Thyroid gland (tissue), 4 donors: Measurements from ENCODE around the gene WDR7. TPM values are rescaled to one million over a fixed set of nuclear protein-coding genes. Genes with fewer than 3 reads are reported as not detected.

ENCODE experiments used
- DNase-seq, 2 donors: peaks; one replicate each; pipeline ENCODE4 v3.0.0-alpha.2; 2019
- H3K27ac ChIP-seq, 3 donors: fragments of 200-600 bp; sonication (generic); 1 replicate in 2 of 3; 2 replicates in 1 of 3; pipeline ENCODE4 v1.5.1; 2016 to 2019; ENCODE audit warnings: mild to moderate bottlenecking in 1 of 3, moderate library complexity in 1 of 3
- H3K27me3 ChIP-seq: fragments of 200-600 bp; sonication (generic); one replicate; pipeline ENCODE4 v1.5.1; 2019
- H3K36me3 ChIP-seq, 2 donors: fragments of 200-600 bp; sonication (generic); one replicate each; pipeline ENCODE4 v1.5.1; 2016 to 2019
- H3K4me1 ChIP-seq, 2 donors: fragments of 200-600 bp; sonication (generic); one replicate each; pipeline ENCODE4 v1.5.1; 2017 to 2019
- H3K4me3 ChIP-seq, 3 donors: fragments of 200-600 bp; sonication (generic); replicated peaks in 1 of 3; 1 replicate in 2 of 3; 2 replicates in 1 of 3; pipeline ENCODE4 v1.5.1; 2016; ENCODE audit warnings: mild to moderate bottlenecking in 1 of 3
- H3K9me3 ChIP-seq: fragments of 200-600 bp; sonication (generic); one replicate; pipeline ENCODE4 v1.5.1; 2017
- POLR2A ChIP-seq, 2 donors: fragments of 450-650 bp; IDR thresholded peaks; one replicate each; pipeline ENCODE4 v1.6.1; 2017; ENCODE audit warnings: antibody characterized with exemption in 2 of 2, mild to moderate bottlenecking in 2 of 2, moderate library complexity in 1 of 2
- WGBS, 2 donors: methylation state at CpG; one replicate each; pipeline ENCODE4 v1.1.5; 2017; 5-methylcytosine and 5-hydroxymethylcytosine counted together
- intact Hi-C: fragments of 100-400 bp; cut with DNase I; formaldehyde crosslinking; loops from one replicate; pipeline ENCODE4 v1.15.1; 2023
- total RNA-seq, 4 donors: library from RNA; depleted of rRNA; stranded (reverse); fragments of >200 nt; gene quantifications; one replicate each; pipeline ENCODE4 v1.2.3, GENCODE V29; 2016
- TF ChIP-seq, protein P1 (sequence below), 6 experiments: fragments of 200-600 bp in 3 of 6; fragments of 450-650 bp in 3 of 6; sonication (generic) in 3 of 6; IDR thresholded peaks; one replicate each; pipeline ENCODE4 v1.5.1; 2016 to 2019; ENCODE audit warnings: antibody characterized with exemption in 6 of 6, mild to moderate bottlenecking in 2 of 6, inconsistent platforms in 1 of 6, moderate library complexity in 1 of 6

WDR7 gene
- total RNA-seq, 4 donors from 2014 or later = 42.0 to 88.8 (median 49.6) TPM

- Histone ChIP-seq H3K27me3 (no peaks in the 10 kb centered on the region), H3K36me3 (no peaks in the 10 kb centered on the region), H3K9me3 (no peaks in the 10 kb centered on the region), H3K4me1 (no peaks in the 10 kb centered on the region), H3K27ac (no peak overlapping the region), H3K4me3 (no peak overlapping the region)
- intact Hi-C loops = no loop called here
- 81 to 82% methylated on average over 3 of the region's 3 CpGs for WGBS, 2 donors
- DNase-seq = no peak
- no peak for TF ChIP-seq POLR2A (IDR thresholded peaks at IDR 0.05)
- TF ChIP-seq, protein P1, sequence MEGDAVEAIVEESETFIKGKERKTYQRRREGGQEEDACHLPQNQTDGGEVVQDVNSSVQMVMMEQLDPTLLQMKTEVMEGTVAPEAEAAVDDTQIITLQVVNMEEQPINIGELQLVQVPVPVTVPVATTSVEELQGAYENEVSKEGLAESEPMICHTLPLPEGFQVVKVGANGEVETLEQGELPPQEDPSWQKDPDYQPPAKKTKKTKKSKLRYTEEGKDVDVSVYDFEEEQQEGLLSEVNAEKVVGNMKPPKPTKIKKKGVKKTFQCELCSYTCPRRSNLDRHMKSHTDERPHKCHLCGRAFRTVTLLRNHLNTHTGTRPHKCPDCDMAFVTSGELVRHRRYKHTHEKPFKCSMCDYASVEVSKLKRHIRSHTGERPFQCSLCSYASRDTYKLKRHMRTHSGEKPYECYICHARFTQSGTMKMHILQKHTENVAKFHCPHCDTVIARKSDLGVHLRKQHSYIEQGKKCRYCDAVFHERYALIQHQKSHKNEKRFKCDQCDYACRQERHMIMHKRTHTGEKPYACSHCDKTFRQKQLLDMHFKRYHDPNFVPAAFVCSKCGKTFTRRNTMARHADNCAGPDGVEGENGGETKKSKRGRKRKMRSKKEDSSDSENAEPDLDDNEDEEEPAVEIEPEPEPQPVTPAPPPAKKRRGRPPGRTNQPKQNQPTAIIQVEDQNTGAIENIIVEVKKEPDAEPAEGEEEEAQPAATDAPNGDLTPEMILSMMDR (IDR thresholded peaks at IDR 0.05) = no peak
These were observed 21.8 kb downstream of the WDR7 start for GRCh38 chr18:56672981-56673380.

GRCh38 chr18:56676639-56677038 is 25.5 kb downstream of the WDR7 start:
- WGBS, 2 donors = 73 to 77% methylated on average over 2 of the region's 2 CpGs
- Histone ChIP-seq H3K4me1 (no peaks in the 10 kb centered on the region), H3K36me3 (no peaks in the 10 kb centered on the region), H3K9me3 (no peaks in the 10 kb centered on the region), H3K27me3 (no peaks in the 10 kb centered on the region), H3K27ac (no peak overlapping the region), H3K4me3 (no peak overlapping the region)
- intact Hi-C loops = no loop called here
- TF ChIP-seq, protein P1 (IDR thresholded peaks at IDR 0.05) = no peak
- TF ChIP-seq POLR2A (IDR thresholded peaks at IDR 0.05) = no peak
- no peak for DNase-seq

DNA sequence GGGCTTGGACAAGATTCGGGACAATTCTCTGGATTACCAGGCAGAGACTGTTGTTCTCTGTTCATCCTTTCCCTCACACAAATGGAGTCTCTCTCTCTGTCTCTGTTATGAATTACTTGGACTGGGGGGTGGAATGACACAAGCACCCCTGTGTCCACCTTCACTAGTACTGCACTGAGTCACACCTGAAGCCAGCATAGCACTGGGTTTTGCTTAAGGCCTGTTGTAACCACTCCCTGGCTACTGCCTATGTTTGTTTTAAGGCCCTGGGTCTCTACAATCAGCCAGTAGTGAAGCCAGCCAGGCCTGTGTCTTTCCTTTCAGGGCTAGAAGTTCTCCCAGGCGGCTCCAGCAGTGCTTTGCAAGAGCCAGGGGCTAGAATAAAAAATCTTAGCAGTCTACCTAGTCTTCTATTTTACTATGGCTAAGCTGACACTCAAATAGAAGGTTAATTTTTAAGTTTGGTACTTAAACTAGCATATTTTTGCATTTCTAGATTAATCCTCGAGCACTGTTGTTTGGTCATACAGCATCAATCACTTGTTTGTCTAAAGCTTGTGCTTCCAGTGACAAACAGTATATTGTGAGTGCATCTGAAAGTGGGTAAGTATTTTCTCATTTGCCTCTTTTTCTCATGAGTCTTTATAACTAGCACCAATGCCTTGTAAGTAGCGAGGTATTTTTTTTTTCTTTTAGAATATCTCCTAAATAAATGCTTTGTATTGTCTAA is 27.8 kb downstream of the WDR7 start:
- Histone ChIP-seq H3K4me1 (no peaks in the 10 kb centered on the region), H3K4me3 (no peak overlapping the region), H3K27me3 (no peaks in the 10 kb centered on the region), H3K27ac (no peak overlapping the region), H3K9me3 (no peaks in the 10 kb centered on the region), H3K36me3 (no peaks in the 10 kb centered on the region)
- intact Hi-C loops = no loop called here
- TF ChIP-seq, protein P1 (IDR thresholded peaks at IDR 0.05) = no peak
- TF ChIP-seq POLR2A (IDR thresholded peaks at IDR 0.05) = no peak
- DNase-seq = no peak
- 97% methylated on average over 4 of the region's 4 CpGs for WGBS, 2 donors

DNA sequence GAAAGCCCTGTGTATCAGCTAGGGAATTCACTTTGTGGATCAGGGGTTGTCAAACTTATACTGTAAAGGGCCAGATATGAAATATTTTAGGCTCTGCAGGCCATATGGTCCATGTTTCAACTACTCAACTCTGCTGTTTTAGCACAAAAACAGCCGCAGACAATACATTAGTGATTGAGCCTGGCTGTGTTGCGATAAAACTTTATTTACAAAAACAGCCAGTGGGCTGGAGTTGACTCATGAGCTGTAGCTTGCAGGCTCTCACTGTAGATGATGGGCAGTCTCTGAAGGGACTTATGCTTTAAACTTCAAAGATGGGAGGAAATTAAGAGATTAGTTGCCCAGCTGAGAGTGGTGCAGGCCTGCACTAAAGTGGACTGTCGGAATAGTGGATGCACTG is 33.1 kb downstream of the WDR7 start:
- no peak overlapping the region for H3K27ac ChIP-seq
- H3K4me1 ChIP-seq = no peaks in the 10 kb centered on the region
- WGBS, 2 donors = 95 to 100% methylated on average over 3 of the region's 3 CpGs
- TF ChIP-seq POLR2A (IDR thresholded peaks at IDR 0.05) = no peak
- TF ChIP-seq, protein P1 (IDR thresholded peaks at IDR 0.05) = no peak
- intact Hi-C loops = no loop called here
- no peaks in the 10 kb centered on the region for H3K9me3 ChIP-seq
- no peak overlapping the region for H3K4me3 ChIP-seq
- DNase-seq = no peak
- peaks cover 5 to 6% of the 10 kb centered on the region in 2 donors for H3K36me3 ChIP-seq
- H3K27me3 ChIP-seq = no peaks in the 10 kb centered on the region

GRCh38 chr18:56691530-56691929 is 40.4 kb downstream of the WDR7 start:
- Histone ChIP-seq H3K36me3 (peaks cover 5 to 14% of the 10 kb centered on the region in 2 donors), H3K4me1 (no peaks in the 10 kb centered on the region), H3K4me3 (no peak overlapping the region), H3K9me3 (no peaks in the 10 kb centered on the region), H3K27ac (no peak overlapping the region), H3K27me3 (no peaks in the 10 kb centered on the region)
- intact Hi-C loops = no loop called here
- no peak for DNase-seq
- WGBS, 2 donors = 97% methylated on average over 2 of the region's 2 CpGs
- TF ChIP-seq, protein P1 (IDR thresholded peaks at IDR 0.05) = no peak
- TF ChIP-seq POLR2A (IDR thresholded peaks at IDR 0.05) = no peak
